BJ (cell line): ENCODE measurements around the gene LYST. TPM values are rescaled to one million over a fixed set of nuclear protein-coding genes. Genes with fewer than 3 reads are reported as not detected.

Experiments
- CTCF ChIA-PET: fragments of 350-600 bp; formaldehyde crosslinking; extraction: SDS; loops from one replicate; lab custom pipeline; 2021; ENCODE audit warnings: antibody characterized with exemption, inconsistent platforms; lab: Yijun Ruan, JAX
- POLR2A ChIA-PET: fragments of 300-600 bp; sonication (Branson Sonifier 250); formaldehyde crosslinking; extraction: SDS; loops from one replicate; lab custom pipeline; 2021; ENCODE audit warnings: antibody characterized with exemption; lab: Charles Lee
- DNase-seq: peaks from one replicate; pipeline ENCODE4 v3.0.0-alpha.2; 2011; ENCODE audit warnings: low read depth
- H3K27me3 ChIP-seq: 2 replicates; pipeline ENCODE4 v1.6.0; 2011; ENCODE audit warnings: low read length; ENCODE audit not compliant: control insufficient read depth, insufficient read depth
- H3K36me3 ChIP-seq: 2 replicates; pipeline ENCODE4 v1.5.1; 2011; ENCODE audit warnings: low read length; ENCODE audit not compliant: control insufficient read depth, insufficient read depth
- H3K4me3 ChIP-seq: 2 replicates; pipeline ENCODE4 v1.5.1; 2011; ENCODE audit warnings: low read depth, mild to moderate bottlenecking, control low read depth, low read length
- polyA plus RNA-seq: library from polyadenylated mRNA; depleted of rRNA; stranded (reverse); fragments of >200 nt; gene quantifications from 2 replicates; pipeline ENCODE4 v1.2.3, GENCODE V29; 2011
- TF ChIP-seq, protein P1 (sequence below): IDR thresholded peaks from 2 replicates; pipeline ENCODE4 v1.5.1; 2011; ENCODE audit warnings: low read depth, mild to moderate bottlenecking, control low read depth, inconsistent platforms, low read length, moderate library complexity; ENCODE audit not compliant: insufficient read depth

The LYST gene
- polyA plus RNA-seq, 1 experiment, result 7.2 TPM

GRCh38 chr1:235710687-235711086, 156.0 kb downstream of the LYST start:
- no peak overlapping the region for H3K4me3 ChIP-seq
- DNase-seq, result no peak
- TF ChIP-seq, protein P1, sequence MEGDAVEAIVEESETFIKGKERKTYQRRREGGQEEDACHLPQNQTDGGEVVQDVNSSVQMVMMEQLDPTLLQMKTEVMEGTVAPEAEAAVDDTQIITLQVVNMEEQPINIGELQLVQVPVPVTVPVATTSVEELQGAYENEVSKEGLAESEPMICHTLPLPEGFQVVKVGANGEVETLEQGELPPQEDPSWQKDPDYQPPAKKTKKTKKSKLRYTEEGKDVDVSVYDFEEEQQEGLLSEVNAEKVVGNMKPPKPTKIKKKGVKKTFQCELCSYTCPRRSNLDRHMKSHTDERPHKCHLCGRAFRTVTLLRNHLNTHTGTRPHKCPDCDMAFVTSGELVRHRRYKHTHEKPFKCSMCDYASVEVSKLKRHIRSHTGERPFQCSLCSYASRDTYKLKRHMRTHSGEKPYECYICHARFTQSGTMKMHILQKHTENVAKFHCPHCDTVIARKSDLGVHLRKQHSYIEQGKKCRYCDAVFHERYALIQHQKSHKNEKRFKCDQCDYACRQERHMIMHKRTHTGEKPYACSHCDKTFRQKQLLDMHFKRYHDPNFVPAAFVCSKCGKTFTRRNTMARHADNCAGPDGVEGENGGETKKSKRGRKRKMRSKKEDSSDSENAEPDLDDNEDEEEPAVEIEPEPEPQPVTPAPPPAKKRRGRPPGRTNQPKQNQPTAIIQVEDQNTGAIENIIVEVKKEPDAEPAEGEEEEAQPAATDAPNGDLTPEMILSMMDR, result no peak
- H3K36me3 ChIP-seq, result no peaks in the 10 kb centered on the region
- ChIA-PET CTCF (no interaction called here), POLR2A (no interaction called here)
- no peaks in the 10 kb centered on the region for H3K27me3 ChIP-seq

GRCh38 chr1:235709018-235709417, 157.7 kb downstream of the LYST start:
- no peaks in the 10 kb centered on the region for H3K27me3 ChIP-seq
- CTCF ChIA-PET, result no interaction called here
- TF ChIP-seq, protein P1, result no peak
- no peaks in the 10 kb centered on the region for H3K36me3 ChIP-seq
- POLR2A ChIA-PET, result no interaction called here
- H3K4me3 ChIP-seq, result no peak overlapping the region
- no peak for DNase-seq

DNA sequence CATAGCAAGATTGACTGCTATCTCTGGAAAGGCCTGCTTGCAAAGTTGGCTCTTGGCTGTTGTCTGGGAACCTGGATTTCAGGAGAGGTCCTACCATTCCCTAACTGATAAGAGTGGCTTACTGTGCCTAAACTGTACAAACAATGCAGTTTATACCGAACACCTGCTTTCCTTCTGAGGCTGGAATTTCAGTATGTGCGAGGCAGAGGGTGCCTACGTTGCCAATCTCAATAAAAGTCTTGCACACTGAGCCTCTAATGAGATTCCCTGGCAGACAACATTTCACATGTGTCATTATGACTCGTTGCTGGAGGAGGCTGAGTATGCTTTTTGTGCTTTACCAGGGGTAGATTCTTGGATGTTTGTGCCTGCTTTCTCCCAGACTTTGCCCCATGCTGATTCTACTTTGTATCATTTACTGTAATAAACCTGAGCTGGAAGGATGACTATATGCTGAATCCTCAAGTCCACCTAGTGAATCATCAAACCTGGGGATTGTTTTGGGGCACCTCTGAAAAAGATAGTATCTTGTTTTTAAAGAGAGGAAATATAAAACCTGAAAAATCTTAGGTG, 158.2 kb downstream of the LYST start:
- ChIA-PET CTCF (no interaction called here), POLR2A (no interaction called here)
- no peaks in the 10 kb centered on the region for H3K36me3 ChIP-seq
- peak; percentile 14 for DNase-seq
- no peaks in the 10 kb centered on the region for H3K27me3 ChIP-seq
- TF ChIP-seq, protein P1, result no peak
- H3K4me3 ChIP-seq, result no peak overlapping the region

DNA sequence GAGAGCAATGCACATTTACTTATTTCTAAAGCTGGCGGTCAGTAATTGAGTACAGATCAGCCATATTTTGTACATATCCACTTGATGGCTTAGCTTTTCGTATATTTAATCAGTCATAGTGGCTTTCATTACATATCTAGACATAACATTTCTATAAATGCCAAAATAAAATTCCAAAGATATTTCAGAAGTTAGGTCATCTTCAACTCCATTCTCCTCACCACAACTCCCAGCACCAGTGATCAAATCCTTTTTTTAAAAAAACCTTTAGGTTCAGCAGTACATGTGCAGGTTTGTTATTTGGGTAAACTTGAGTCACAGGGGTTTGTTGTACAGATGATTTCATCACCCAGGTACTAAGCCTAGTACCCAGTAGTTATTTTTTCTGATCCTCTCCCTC, 163.2 kb downstream of the LYST start:
- ChIA-PET CTCF (no interaction called here), POLR2A (no interaction called here)
- TF ChIP-seq, protein P1, result no peak
- H3K36me3 ChIP-seq, result no peaks in the 10 kb centered on the region
- H3K27me3 ChIP-seq, result no peaks in the 10 kb centered on the region
- H3K4me3 ChIP-seq, result no peak overlapping the region
- peak; percentile 11 for DNase-seq

DNA sequence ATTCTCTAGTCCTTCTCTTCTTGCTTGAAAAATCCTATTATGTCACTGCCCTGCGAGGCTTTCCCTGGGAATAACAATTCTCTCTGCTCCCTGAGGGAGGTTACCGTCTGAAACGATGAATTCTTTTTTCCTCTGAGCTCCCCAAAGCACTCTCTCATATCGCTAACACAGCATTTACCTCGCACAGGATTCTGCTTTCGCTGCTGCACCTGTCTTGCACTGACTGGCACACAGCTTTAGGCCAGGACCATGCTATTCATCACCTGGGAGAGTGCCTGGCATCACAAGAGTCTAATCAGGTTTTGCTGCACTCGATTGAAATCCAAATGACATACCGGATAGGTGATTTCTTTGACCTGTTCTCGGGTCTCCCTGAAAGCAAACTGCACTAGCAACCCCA, 164.3 kb downstream of the LYST start:
- TF ChIP-seq, protein P1, result no peak
- no peak for DNase-seq
- no peaks in the 10 kb centered on the region for H3K36me3 ChIP-seq
- ChIA-PET POLR2A (no interaction called here), CTCF (interaction anchor here (1.3 kb wide), 1 partner anchor 269 kb away, joined by 3 read pairs; no protein-coding TSS in a partner anchor)
- no peak overlapping the region for H3K4me3 ChIP-seq
- no peaks in the 10 kb centered on the region for H3K27me3 ChIP-seq
